IPS-11a (cell line): ENCODE data around the gene KCNMA1.

Experiments
- H3K4me3 ChIP-seq: one replicate; pipeline ENCODE4 v1.5.1; 2013; ENCODE audit warnings: low read depth, low read length, control low read depth

KCNMA1 gene

DNA sequence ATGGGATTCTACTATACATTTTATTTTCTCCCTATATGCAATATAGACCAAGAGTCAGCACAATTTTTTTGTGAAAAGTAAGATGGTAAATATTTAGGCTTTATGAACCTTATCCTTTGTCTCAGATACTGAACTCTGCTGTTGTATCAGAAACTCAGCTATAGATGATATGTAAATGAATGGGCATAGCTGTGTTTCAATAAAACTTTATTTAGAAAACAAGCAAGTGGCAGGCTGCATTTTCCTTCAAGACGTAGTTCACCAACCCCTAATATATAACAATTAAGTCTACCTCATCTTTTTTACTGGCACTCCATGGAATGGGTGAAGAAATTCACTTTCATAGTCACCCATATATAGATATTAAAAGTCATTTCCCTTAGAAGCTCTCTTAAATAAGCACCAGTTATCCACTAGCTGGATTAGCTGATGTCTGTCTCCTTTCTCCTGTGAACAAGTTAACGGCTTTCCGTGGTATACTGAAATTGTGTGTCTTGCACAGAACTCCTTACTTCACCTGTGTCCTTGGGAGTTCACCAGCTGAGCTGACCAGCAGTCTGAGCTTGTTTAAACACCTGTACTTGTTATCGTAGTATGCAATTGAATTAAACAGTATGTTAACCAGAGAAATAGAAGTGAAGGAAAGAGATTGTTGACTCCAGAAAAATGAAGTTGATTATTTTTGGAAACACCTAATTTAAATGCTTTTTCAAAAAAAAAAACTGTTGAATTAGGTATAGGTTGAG lies 770.6 kb downstream of the KCNMA1 start:
- H3K4me3 ChIP-seq = no peak overlapping the region

DNA sequence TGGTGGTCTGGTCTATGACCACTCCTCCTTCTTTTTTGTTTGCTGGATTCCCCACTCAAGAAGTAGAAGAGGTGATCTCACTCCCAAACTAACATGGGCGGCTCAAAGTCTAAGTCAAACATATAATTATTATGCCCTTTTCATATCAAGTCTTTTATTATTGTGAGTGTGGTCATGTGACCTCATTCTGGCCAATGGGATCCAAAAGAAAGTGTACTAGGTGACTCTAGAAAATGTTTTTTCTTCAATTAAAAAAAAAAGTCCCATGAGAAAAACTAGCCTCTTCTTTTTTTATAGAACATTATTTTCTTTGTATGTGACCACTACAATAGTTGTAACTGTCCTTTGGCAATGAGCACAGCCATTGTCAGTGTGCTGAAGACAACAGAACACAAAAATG lies 772.7 kb downstream of the KCNMA1 start:
- no peak overlapping the region for H3K4me3 ChIP-seq

DNA sequence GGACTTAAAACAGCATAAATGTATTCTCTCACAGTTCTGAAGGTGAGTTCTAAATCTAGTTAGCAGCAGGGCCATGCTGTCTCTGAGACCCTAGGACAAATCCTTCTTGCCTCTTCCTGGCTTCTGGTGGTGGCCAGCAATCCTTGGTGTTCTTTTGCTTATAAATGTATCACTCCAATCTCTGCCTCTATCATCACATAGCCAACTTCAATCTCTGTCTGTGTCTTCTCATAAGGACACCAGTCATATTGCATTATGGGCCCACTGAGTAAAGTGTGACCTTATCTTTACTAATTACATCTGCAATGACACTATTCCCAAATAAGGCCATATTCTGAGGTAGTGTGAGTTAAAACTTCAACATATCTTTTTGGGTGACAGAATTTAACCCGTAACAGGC lies 778.9 kb downstream of the KCNMA1 start:
- no peak overlapping the region for H3K4me3 ChIP-seq

DNA sequence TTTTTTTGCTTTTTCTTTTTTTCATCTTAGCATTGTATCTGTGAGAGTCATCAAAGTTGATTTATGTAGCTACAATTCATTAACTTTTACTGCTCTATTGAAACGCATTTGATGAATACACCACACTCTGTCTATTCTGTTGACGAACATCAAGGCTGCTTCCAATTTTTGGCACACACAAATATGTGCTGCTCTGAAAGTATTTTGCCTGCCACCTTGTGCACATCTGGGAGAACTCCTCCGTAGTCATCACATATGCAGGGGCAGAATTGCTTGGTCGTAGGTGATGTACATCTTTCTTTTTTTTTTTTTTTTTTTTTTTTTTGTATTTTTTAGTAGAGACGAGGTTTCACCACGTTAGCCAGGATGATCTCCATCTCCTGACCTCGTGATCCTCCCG lies 796.8 kb downstream of the KCNMA1 start:
- H3K4me3 ChIP-seq = no peak overlapping the region

DNA sequence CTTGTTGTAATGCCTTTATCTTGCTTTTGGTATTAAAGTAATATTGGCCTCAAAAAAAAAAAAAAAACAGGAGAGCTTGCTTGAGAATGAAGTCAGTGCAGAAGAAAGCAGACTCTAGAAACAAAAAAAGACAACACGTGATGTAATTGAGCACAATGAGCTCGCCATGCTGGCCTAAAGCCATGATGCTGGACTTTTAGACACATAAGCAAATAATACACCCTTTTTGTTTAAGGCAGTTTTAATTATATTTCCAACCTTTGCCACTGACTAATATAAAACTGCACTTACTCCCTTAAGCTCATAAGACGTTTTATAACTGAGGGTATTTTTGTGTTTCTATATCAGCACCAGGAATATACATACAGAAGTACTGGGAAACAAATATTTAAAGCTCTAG lies 798.3 kb downstream of the KCNMA1 start:
- no peak overlapping the region for H3K4me3 ChIP-seq

DNA sequence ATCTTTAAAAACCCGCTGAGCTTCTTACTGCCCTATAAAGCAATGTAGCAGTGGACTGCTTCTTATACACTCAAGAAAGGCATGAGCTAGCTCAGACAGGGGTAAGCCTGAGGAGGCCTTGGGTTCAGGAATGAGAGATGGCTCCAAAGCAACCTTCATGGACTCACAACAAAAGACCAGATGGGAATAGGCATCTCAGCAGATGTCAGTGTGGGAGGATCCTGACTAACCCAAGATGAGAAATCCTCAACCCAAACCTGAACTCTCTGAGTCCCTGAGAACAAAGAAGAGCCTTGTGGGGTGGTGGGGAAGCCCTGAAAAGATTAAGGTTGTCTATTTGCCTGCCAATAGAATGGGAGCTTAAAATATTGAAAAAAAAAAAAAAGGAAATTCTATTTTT lies 807.4 kb downstream of the KCNMA1 start:
- H3K4me3 ChIP-seq = no peak overlapping the region

DNA sequence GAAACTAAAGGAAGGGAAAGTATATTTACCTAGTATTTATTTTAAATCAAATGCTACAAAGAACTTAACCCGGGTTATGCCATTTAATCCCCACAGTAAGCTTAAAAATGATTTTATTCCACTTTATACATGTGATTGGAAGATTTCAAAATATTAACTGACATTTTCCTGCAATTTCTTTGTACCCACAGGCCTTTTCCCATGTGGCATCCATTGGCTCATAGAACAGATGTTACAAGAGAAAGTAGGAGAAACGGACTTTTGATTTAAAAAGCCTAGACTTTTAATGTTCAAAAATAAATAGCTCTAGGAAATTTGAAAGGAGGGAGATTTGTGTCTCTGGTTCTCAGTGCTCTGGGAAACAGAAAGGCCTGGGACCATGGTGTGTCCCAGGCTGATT lies 807.9 kb downstream of the KCNMA1 start:
- no peak overlapping the region for H3K4me3 ChIP-seq
